CD4-positive, alpha-beta T cell (primary cell): ENCODE results near the gene CRKL. TPM values are rescaled to one million over a fixed set of nuclear protein-coding genes. Genes with fewer than 3 reads are reported as not detected.
"Not testable (repeated sequence)": the region's sequence is repeated elsewhere in the genome, so short reads cannot be mapped to it uniquely, and the experiment has no call there.

Source experiments
- ATAC-seq: fragments of 200-7000 bp; cut with Tn5 transposase; one replicate; pipeline ENCODE4 v1.10.0; 2022; ENCODE audit warnings: mild to moderate bottlenecking; ENCODE audit not compliant: poor library complexity
- CTCF ChIA-PET: fragments of 350-600 bp; sonication (Branson Sonifier 250); formaldehyde crosslinking; loops from one replicate; lab custom pipeline; 2021; ENCODE audit warnings: antibody characterized with exemption, inconsistent platforms; lab: Charles Lee
- POLR2A ChIA-PET: fragments of 350-600 bp; sonication (Branson Sonifier 250); formaldehyde crosslinking; loops from one replicate; lab custom pipeline; 2021; ENCODE audit warnings: antibody characterized with exemption, inconsistent platforms; lab: Charles Lee
- DNase-seq, 14 experiments: peaks; one replicate each; pipeline ENCODE4 v3.0.0-alpha.2; 2013 to 2020; ENCODE audit warnings: mixed read lengths in 2 of 14
- H3K27ac ChIP-seq, 2 donors: one replicate each; pipeline versions ENCODE4 v1.5.1 to v1.7.0; 2013; ENCODE audit warnings: low read length in 2 of 2, low read depth in 1 of 2, mild to moderate bottlenecking in 1 of 2
- H3K27me3 ChIP-seq, 2 experiments: 1 replicate in 1 of 2; 2 replicates in 1 of 2; pipeline versions ENCODE4 v1.6.1 to v1.7.0; 2013; ENCODE audit warnings: low read length in 2 of 2, control low read depth in 1 of 2, mild to moderate bottlenecking in 1 of 2, moderate library complexity in 1 of 2; ENCODE audit not compliant: insufficient read depth in 2 of 2, control insufficient read depth in 1 of 2
- H3K36me3 ChIP-seq: one replicate; pipeline ENCODE4 v1.6.1; 2013; ENCODE audit warnings: low read length, control low read depth; ENCODE audit not compliant: insufficient read depth
- H3K4me1 ChIP-seq: one replicate; pipeline ENCODE4 v1.6.1; 2013; ENCODE audit warnings: low read length, control low read depth; ENCODE audit not compliant: insufficient read depth
- H3K4me3 ChIP-seq: one replicate; pipeline ENCODE4 v1.5.1; 2013; ENCODE audit warnings: mild to moderate bottlenecking, low read length, moderate library complexity
- H3K9me3 ChIP-seq, 2 experiments: 1 replicate in 1 of 2; 2 replicates in 1 of 2; pipeline versions ENCODE4 v1.6.1 to v1.7.0; 2013; ENCODE audit warnings: low read length in 2 of 2, mild to moderate bottlenecking in 2 of 2, control low read depth in 1 of 2, moderate library complexity in 1 of 2; ENCODE audit not compliant: control insufficient read depth in 1 of 2, insufficient read depth in 1 of 2
- H3K27ac Mint-ChIP-seq: one replicate; pipeline ENCODE4 v1.8.0; 2020; ENCODE audit warnings: mixed read lengths
- H3K27me3 Mint-ChIP-seq: one replicate; pipeline ENCODE4 v1.8.0; 2021; ENCODE audit warnings: mixed read lengths
- H3K36me3 Mint-ChIP-seq: one replicate; pipeline ENCODE4 v1.8.0; 2021; ENCODE audit warnings: low read depth, mixed read lengths
- H3K4me1 Mint-ChIP-seq: one replicate; pipeline ENCODE4 v1.8.0; 2021; ENCODE audit warnings: low read depth, mixed read lengths
- H3K4me3 Mint-ChIP-seq: one replicate; pipeline ENCODE4 v1.8.0; 2020; ENCODE audit warnings: mild to moderate bottlenecking, mixed read lengths
- H3K9me3 Mint-ChIP-seq: one replicate; pipeline ENCODE4 v1.8.0; 2020; ENCODE audit warnings: mixed read lengths
- CTCF ChIP-seq: fragments of 200-600 bp; IDR thresholded peaks from one replicate; pipeline ENCODE4 v1.8.0; 2022; ENCODE audit warnings: antibody characterized with exemption, mild to moderate bottlenecking
- intact Hi-C, 2 experiments: fragments of 100-400 bp; cut with DNase I in 1 of 2; cut with micrococcal nuclease in 1 of 2; formaldehyde crosslinking; loops; one replicate each; pipeline versions ENCODE4 v1.15.1 to v1.9.0; 2023 to 2025; cut with DNase I, micrococcal nuclease
- total RNA-seq, 174 experiments: library from RNA in 2 of 174; stranded (reverse) in 2 of 174; gene quantifications; one replicate each; pipeline ENCODE4 v1.2.3 and lab custom pipeline; 2021 to 2026

Gene CRKL
- total RNA-seq, 2 experiments from 2014 or later: 41.9 to 43.5 TPM

GRCh38 chr22:20940186-20940651 lies 23.0 kb downstream of the CRKL start:
- H3K36me3 Mint-ChIP-seq: peaks cover 82% of the 10 kb centered on the region
- H3K27ac Mint-ChIP-seq: no peak overlapping the region
- H3K4me3 Mint-ChIP-seq: peak overlapping the region; percentile 66
- ATAC-seq: no peak
- H3K36me3 ChIP-seq: peaks cover 35% of the 10 kb centered on the region
- peaks cover 66% of the 10 kb centered on the region for H3K4me1 ChIP-seq
- H3K27me3 Mint-ChIP-seq: no peaks in the 10 kb centered on the region
- no peak overlapping the region for H3K27ac ChIP-seq
- no peak for TF ChIP-seq CTCF
- CTCF ChIA-PET: interaction anchor here (1.7 kb wide), 1 partner anchor 23 kb away, joined by 5 read pairs; no protein-coding TSS in a partner anchor
- H3K9me3 ChIP-seq: no peaks in the 10 kb centered on the region
- POLR2A ChIA-PET: no interaction called here
- intact Hi-C loops: no loop called here
- no peak overlapping the region for H3K4me3 ChIP-seq
- peaks cover 85% of the 10 kb centered on the region for H3K4me1 Mint-ChIP-seq
- DNase-seq: no peak
- no peaks in the 10 kb centered on the region for H3K9me3 Mint-ChIP-seq
- no peaks in the 10 kb centered on the region for H3K27me3 ChIP-seq

DNA sequence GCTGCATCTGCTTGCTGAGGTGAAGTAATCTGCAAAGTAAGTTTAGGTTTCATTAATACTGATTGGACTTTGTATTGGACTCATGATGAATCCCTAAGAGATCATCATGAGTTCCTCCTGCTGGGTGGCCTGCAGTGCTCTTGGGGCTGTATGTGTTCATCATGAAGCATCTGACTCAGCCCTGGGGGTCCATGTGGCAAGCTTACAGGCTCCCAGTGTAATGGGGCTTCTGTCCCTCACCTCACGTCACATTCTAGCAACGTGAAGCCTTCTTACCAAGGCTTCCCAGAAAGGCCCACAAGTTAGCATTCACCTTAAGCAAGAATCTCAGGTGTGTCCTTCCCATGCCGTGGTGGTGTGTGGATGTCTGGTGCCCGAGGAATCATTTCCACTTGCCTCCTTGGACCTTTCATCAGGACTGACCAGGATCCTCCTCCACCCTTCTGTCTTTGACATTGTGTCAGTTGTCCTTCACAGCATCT lies 23.7 kb downstream of the CRKL start:
- peaks cover 83% of the 10 kb centered on the region for H3K36me3 Mint-ChIP-seq
- H3K4me3 Mint-ChIP-seq: peak overlapping the region; percentile 66
- H3K27ac Mint-ChIP-seq: peak overlapping the region; percentile 54
- no peak for TF ChIP-seq CTCF
- intact Hi-C loops: no loop called here
- ChIA-PET CTCF (interaction anchor here (1.7 kb wide), 1 partner anchor 24 kb away, joined by 5 read pairs; no protein-coding TSS in a partner anchor), POLR2A (no interaction called here)
- H3K9me3 Mint-ChIP-seq: no peaks in the 10 kb centered on the region
- Histone ChIP-seq H3K27ac (no peak overlapping the region), H3K4me1 (peaks cover 62% of the 10 kb centered on the region), H3K9me3 (no peaks in the 10 kb centered on the region), H3K27me3 (no peaks in the 10 kb centered on the region), H3K36me3 (peaks cover 36% of the 10 kb centered on the region), H3K4me3 (no peak overlapping the region)
- H3K27me3 Mint-ChIP-seq: no peaks in the 10 kb centered on the region
- H3K4me1 Mint-ChIP-seq: peaks cover 90% of the 10 kb centered on the region
- DNase-seq (no peak), ATAC-seq (no peak)

GRCh38 chr22:20942203-20942902 lies 25.1 kb downstream of the CRKL start:
- Mint-ChIP-seq H3K27ac (peak overlapping the region; percentile 6), H3K4me1 (peaks cover 86% of the 10 kb centered on the region), H3K36me3 (peaks cover 79% of the 10 kb centered on the region)
- H3K27ac ChIP-seq, H3K27me3 Mint-ChIP-seq, POLR2A ChIA-PET, CTCF ChIA-PET, H3K4me3 ChIP-seq, H3K9me3 Mint-ChIP-seq, H3K9me3 ChIP-seq, DNase-seq, H3K4me3 Mint-ChIP-seq, intact Hi-C loops, H3K27me3 ChIP-seq, ATAC-seq: not testable (repeated sequence)
- Histone ChIP-seq H3K36me3 (peaks cover 31% of the 10 kb centered on the region), H3K4me1 (peaks cover 60% of the 10 kb centered on the region)
